Astrocyte (in vitro differentiated cells and primary cell): ENCODE results near the gene BACH2. TPM values are rescaled to one million over a fixed set of nuclear protein-coding genes. Genes with fewer than 3 reads are reported as not detected.

ENCODE experiments used
- DNase-seq: peaks from one replicate; pipeline ENCODE4 v3.0.0-alpha.2; 2010; ENCODE audit warnings: low read depth
- FAIRE-seq: peaks from 2 replicates; lab custom pipeline; 2011; peaks lifted over from hg19 to GRCh38; lab: Jason Lieb, UNC
- H2AFZ ChIP-seq: 2 replicates; pipeline ENCODE4 v1.6.0; 2012; ENCODE audit warnings: low read depth, low read length, inconsistent platforms
- H3K27ac ChIP-seq: 2 replicates; pipeline ENCODE4 v1.5.1; 2011; ENCODE audit warnings: low read depth, low read length, inconsistent platforms
- H3K27me3 ChIP-seq: 2 replicates; pipeline ENCODE4 v1.6.0; 2011; ENCODE audit warnings: low read length, inconsistent platforms; ENCODE audit not compliant: insufficient read depth
- H3K36me3 ChIP-seq: 2 replicates; pipeline ENCODE4 v1.5.1; 2011; ENCODE audit warnings: low read length, inconsistent platforms; ENCODE audit not compliant: insufficient read depth
- H3K4me1 ChIP-seq: 2 replicates; pipeline ENCODE4 v1.5.1; 2011; ENCODE audit warnings: low read length, inconsistent platforms; ENCODE audit not compliant: insufficient read depth
- H3K4me2 ChIP-seq: 2 replicates; pipeline ENCODE4 v1.6.0; 2012; ENCODE audit warnings: low read length, inconsistent platforms
- H3K4me3 ChIP-seq: 2 replicates; pipeline ENCODE4 v1.5.1; 2011; ENCODE audit warnings: low read depth, mild to moderate bottlenecking, low read length, inconsistent platforms; ENCODE audit not compliant: insufficient read depth
- H3K79me2 ChIP-seq: 2 replicates; pipeline ENCODE4 v1.6.0; 2012; ENCODE audit warnings: mild to moderate bottlenecking, low read length, inconsistent platforms; ENCODE audit not compliant: insufficient read depth
- H3K9ac ChIP-seq: 2 replicates; pipeline ENCODE4 v1.6.0; 2012; ENCODE audit warnings: mild to moderate bottlenecking, low read length, inconsistent platforms
- H3K9me3 ChIP-seq: 2 replicates; pipeline ENCODE4 v1.5.1; 2012; ENCODE audit warnings: low read depth, mild to moderate bottlenecking, low read length, inconsistent platforms; ENCODE audit not compliant: insufficient read depth
- H4K20me1 ChIP-seq: 2 replicates; pipeline ENCODE4 v1.6.0; 2012; ENCODE audit warnings: low read length, inconsistent platforms; ENCODE audit not compliant: insufficient read depth
- H3K27ac Mint-ChIP-seq: one replicate; pipeline ENCODE4 v1.8.0; 2021; ENCODE audit warnings: mild to moderate bottlenecking, mixed read lengths; ENCODE audit not compliant: unreplicated experiment
- H3K27me3 Mint-ChIP-seq: one replicate; pipeline ENCODE4 v1.8.0; 2021; ENCODE audit warnings: low read depth, mixed read lengths; ENCODE audit not compliant: unreplicated experiment
- H3K36me3 Mint-ChIP-seq: one replicate; pipeline ENCODE4 v1.8.0; 2021; ENCODE audit warnings: low read depth, mixed read lengths; ENCODE audit not compliant: unreplicated experiment
- H3K4me1 Mint-ChIP-seq: one replicate; pipeline ENCODE4 v1.8.0; 2021; ENCODE audit warnings: low read depth, mixed read lengths; ENCODE audit not compliant: unreplicated experiment
- H3K4me3 Mint-ChIP-seq: one replicate; pipeline ENCODE4 v1.8.0; 2021; ENCODE audit warnings: mild to moderate bottlenecking, moderate library complexity, mixed read lengths; ENCODE audit not compliant: unreplicated experiment
- H3K9me3 Mint-ChIP-seq: one replicate; pipeline ENCODE4 v1.8.0; 2021; ENCODE audit warnings: mild to moderate bottlenecking, mixed read lengths; ENCODE audit not compliant: unreplicated experiment
- CTCF ChIP-seq: IDR thresholded peaks from 2 replicates; pipeline ENCODE4 v1.5.1; 2011; ENCODE audit warnings: low read depth, mild to moderate bottlenecking, inconsistent platforms, low read length, moderate library complexity; ENCODE audit not compliant: insufficient read depth
- EZH2 ChIP-seq: IDR thresholded peaks from 2 replicates; pipeline ENCODE4 v1.6.1; 2012; ENCODE audit warnings: mild to moderate bottlenecking, low read length, inconsistent platforms; ENCODE audit not compliant: insufficient read depth
- total RNA-seq: library from RNA; stranded (reverse); gene quantifications from 2 replicates; pipeline ENCODE4 v1.2.1, GENCODE V29; 2021

Gene BACH2
- total RNA-seq, 1 donor from 2014 or later = 17.5 TPM

GRCh38 chr6:90160013-90160412 is 136.6 kb downstream of the BACH2 start:
- Mint-ChIP-seq H3K4me1 (peaks cover 16% of the 10 kb centered on the region), H3K27me3 (no peaks in the 10 kb centered on the region), H3K9me3 (peaks cover under 1% of the 10 kb centered on the region), H3K36me3 (no peaks in the 10 kb centered on the region), H3K27ac (no peak overlapping the region), H3K4me3 (no peak overlapping the region)
- H4K20me1 ChIP-seq = no peaks in the 10 kb centered on the region
- no peaks in the 10 kb centered on the region for H3K79me2 ChIP-seq
- no peaks in the 10 kb centered on the region for H3K36me3 ChIP-seq
- H3K27ac ChIP-seq = no peak overlapping the region
- H3K9ac ChIP-seq = no peak overlapping the region
- TF ChIP-seq CTCF (no peak), EZH2 (no peak)
- H2AFZ ChIP-seq = no peak overlapping the region
- DNase-seq (no peak), FAIRE-seq (no peak)
- no peak overlapping the region for H3K4me3 ChIP-seq
- H3K27me3 ChIP-seq = no peaks in the 10 kb centered on the region
- no peak overlapping the region for H3K4me2 ChIP-seq
- no peaks in the 10 kb centered on the region for H3K4me1 ChIP-seq
- no peaks in the 10 kb centered on the region for H3K9me3 ChIP-seq

GRCh38 chr6:90159452-90159851 is 137.2 kb downstream of the BACH2 start:
- H3K4me2 ChIP-seq = no peak overlapping the region
- H3K4me3 ChIP-seq = no peak overlapping the region
- TF ChIP-seq EZH2 (no peak), CTCF (no peak)
- no peak for DNase-seq
- H2AFZ ChIP-seq = no peak overlapping the region
- H3K27me3 ChIP-seq = no peaks in the 10 kb centered on the region
- no peak overlapping the region for H3K9ac ChIP-seq
- Mint-ChIP-seq H3K4me3 (no peak overlapping the region), H3K27me3 (no peaks in the 10 kb centered on the region), H3K27ac (no peak overlapping the region), H3K4me1 (peaks cover 16% of the 10 kb centered on the region), H3K9me3 (no peaks in the 10 kb centered on the region), H3K36me3 (no peaks in the 10 kb centered on the region)
- no peaks in the 10 kb centered on the region for H3K36me3 ChIP-seq
- no peaks in the 10 kb centered on the region for H3K9me3 ChIP-seq
- H3K79me2 ChIP-seq = no peaks in the 10 kb centered on the region
- no peak for FAIRE-seq
- no peaks in the 10 kb centered on the region for H4K20me1 ChIP-seq
- H3K4me1 ChIP-seq = no peaks in the 10 kb centered on the region
- no peak overlapping the region for H3K27ac ChIP-seq

- Histone ChIP-seq H4K20me1 (no peaks in the 10 kb centered on the region), H3K27ac (no peak overlapping the region), H3K4me3 (no peak overlapping the region), H3K9me3 (no peaks in the 10 kb centered on the region), H3K79me2 (no peaks in the 10 kb centered on the region), H2AFZ (no peak overlapping the region), H3K4me2 (no peak overlapping the region), H3K9ac (no peak overlapping the region), H3K4me1 (no peaks in the 10 kb centered on the region), H3K27me3 (no peaks in the 10 kb centered on the region), H3K36me3 (no peaks in the 10 kb centered on the region)
- Mint-ChIP-seq H3K27me3 (no peaks in the 10 kb centered on the region), H3K9me3 (no peaks in the 10 kb centered on the region), H3K36me3 (peaks cover 2% of the 10 kb centered on the region), H3K4me1 (peaks cover 16% of the 10 kb centered on the region), H3K27ac (no peak overlapping the region), H3K4me3 (no peak overlapping the region)
- no peak for TF ChIP-seq CTCF
- no peak for TF ChIP-seq EZH2
- DNase-seq = no peak
- no peak for FAIRE-seq
These were observed 137.7 kb downstream of the BACH2 start for GRCh38 chr6:90158936-90159335.
